Measurements from ENCODE around the gene LPAR1.

LPAR1 gene

GRCh38 chr9:111037356-111037707, 938 bp downstream of the LPAR1 start:
- DNase-seq (ENCODE audit: low spot score) = peak; percentile 45

GRCh38 chr9:111036946-111037345, 1.3 kb downstream of the LPAR1 start:
- no peak for DNase-seq (ENCODE audit: low spot score)

GRCh38 chr9:111036429-111036789, 1.9 kb downstream of the LPAR1 start:
- DNase-seq (ENCODE audit: low spot score) = peak; percentile 76

GRCh38 chr9:111035543-111036428, 2.5 kb downstream of the LPAR1 start:
- no peak for DNase-seq (ENCODE audit: low spot score)

- DNase-seq (ENCODE audit: low spot score) = no peak
Observed at GRCh38 chr9:111034898-111035539, 3.3 kb downstream of the LPAR1 start.

GRCh38 chr9:111034170-111034897, 3.9 kb downstream of the LPAR1 start:
- DNase-seq (ENCODE audit: low spot score) = no peak

GRCh38 chr9:111030492-111030891, 7.8 kb downstream of the LPAR1 start:
- no peak for DNase-seq (ENCODE audit: low spot score)

- DNase-seq (ENCODE audit: low spot score) = no peak
Observed at GRCh38 chr9:111029260-111029659, 9.0 kb downstream of the LPAR1 start.

GRCh38 chr9:111027798-111028197, 10.5 kb downstream of the LPAR1 start:
- DNase-seq (ENCODE audit: low spot score) = no peak

GRCh38 chr9:111023128-111023527, 15.1 kb downstream of the LPAR1 start:
- no peak for DNase-seq (ENCODE audit: low spot score)

- no peak for DNase-seq (ENCODE audit: low spot score)
Observed at GRCh38 chr9:111020594-111020993, 17.7 kb downstream of the LPAR1 start.

- no peak for DNase-seq (ENCODE audit: low spot score)
Observed at GRCh38 chr9:111016426-111017045, 21.7 kb downstream of the LPAR1 start.

- no peak for DNase-seq (ENCODE audit: low spot score)
Observed at GRCh38 chr9:111016016-111016415, 22.3 kb downstream of the LPAR1 start.

GRCh38 chr9:111013707-111014106, 24.6 kb downstream of the LPAR1 start:
- DNase-seq (ENCODE audit: low spot score) = no peak

- no peak for DNase-seq (ENCODE audit: low spot score)
Observed at GRCh38 chr9:111013250-111013649, 25.0 kb downstream of the LPAR1 start.

GRCh38 chr9:111008158-111009075, 29.9 kb downstream of the LPAR1 start:
- no peak for DNase-seq (ENCODE audit: low spot score)

- DNase-seq (ENCODE audit: low spot score) = no peak
Observed at GRCh38 chr9:111005746-111006470, 32.4 kb downstream of the LPAR1 start.

- no peak for DNase-seq (ENCODE audit: low spot score)
Observed at GRCh38 chr9:111004936-111005335, 33.3 kb downstream of the LPAR1 start.

GRCh38 chr9:111003182-111003581, 35.1 kb downstream of the LPAR1 start:
- no peak for DNase-seq (ENCODE audit: low spot score)

- no peak for DNase-seq (ENCODE audit: low spot score)
Observed at GRCh38 chr9:111001526-111001925, 36.7 kb downstream of the LPAR1 start.

- no peak for DNase-seq (ENCODE audit: low spot score)
Observed at GRCh38 chr9:111000202-111000601, 38.1 kb downstream of the LPAR1 start.
